ENCODE data around the gene UBE2O.

The UBE2O gene

GRCh38 chr17:76385892-76386786, 66.8 kb downstream of the UBE2O start:
- DNase-seq: peak; percentile 86

GRCh38 chr17:76384987-76385891, 67.7 kb downstream of the UBE2O start:
- DNase-seq: peak; percentile 30

GRCh38 chr17:76384222-76384986, 68.5 kb downstream of the UBE2O start, which contains the start of gene SPHK1:
TSS of gene SPHK1 (plus strand) at chr17:76384609. CDS start at chr17:76385645, 1,036 bp downstream.
- DNase-seq: peak; percentile 63

- peak; percentile 47 for DNase-seq
These were observed 69.3 kb downstream of the UBE2O start for GRCh38 chr17:76383546-76384221.

GRCh38 chr17:76382803-76383545, 70.0 kb downstream of the UBE2O start:
- peak; percentile 57 for DNase-seq

- no peak for DNase-seq
These were observed 70.6 kb downstream of the UBE2O start for GRCh38 chr17:76382351-76382802.

GRCh38 chr17:76381633-76382350, 71.2 kb downstream of the UBE2O start:
- DNase-seq: no peak

GRCh38 chr17:76379646-76380376, 73.1 kb downstream of the UBE2O start:
- DNase-seq: no peak

- DNase-seq: no peak
These were observed 73.7 kb downstream of the UBE2O start for GRCh38 chr17:76379275-76379641.

GRCh38 chr17:76378548-76379274, 74.2 kb downstream of the UBE2O start:
- DNase-seq: no peak

- no peak for DNase-seq
These were observed 76.4 kb downstream of the UBE2O start for GRCh38 chr17:76376318-76377133.

GRCh38 chr17:76371656-76372628, 81.0 kb downstream of the UBE2O start:
- no peak for DNase-seq

- DNase-seq: no peak
These were observed 82.5 kb downstream of the UBE2O start for GRCh38 chr17:76370261-76370993.

- DNase-seq: no peak
These were observed 83.1 kb downstream of the UBE2O start for GRCh38 chr17:76369804-76370203.

GRCh38 chr17:76369379-76369778, 83.6 kb downstream of the UBE2O start:
- DNase-seq: no peak

GRCh38 chr17:76368545-76368944, 84.4 kb downstream of the UBE2O start:
- DNase-seq: no peak

Data from CD4-positive, alpha-beta T cell treated with Interleukin-12 subunit alpha and Interleukin-12 subunit beta, for 1 hour (primary cell).